Suppressor macrophage treated with lipopolysaccharide for 1 hour (primary cell): ENCODE data around the gene PRSS53.

ENCODE experiments used
- DNase-seq, 3 donors: peaks; one replicate each; pipeline ENCODE4 v3.0.0-alpha.2; 2020 to 2022

PRSS53 gene

DNA sequence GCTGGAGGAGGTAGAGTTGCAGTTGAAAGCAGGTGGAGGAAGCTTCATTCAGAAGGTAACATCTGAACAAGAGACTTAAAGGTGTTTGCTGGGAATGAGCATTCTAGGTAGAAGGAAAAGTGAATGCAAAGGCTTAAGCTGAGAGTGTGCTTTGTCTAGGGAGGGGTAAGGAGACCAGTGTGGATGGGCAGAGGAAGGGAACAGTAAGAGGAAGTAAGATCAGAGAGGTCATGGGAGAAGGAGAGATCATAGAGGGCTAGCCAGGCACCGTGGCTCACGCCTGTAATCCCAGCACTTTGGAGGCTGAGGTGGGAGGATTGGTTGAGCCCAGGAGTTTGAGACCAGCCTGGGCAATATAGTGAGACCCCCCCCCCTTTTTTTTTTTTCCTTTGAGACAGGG lies 52.1 kb downstream of the PRSS53 start:
- peak; percentile 60 to 63 (median 63) for DNase-seq

DNA sequence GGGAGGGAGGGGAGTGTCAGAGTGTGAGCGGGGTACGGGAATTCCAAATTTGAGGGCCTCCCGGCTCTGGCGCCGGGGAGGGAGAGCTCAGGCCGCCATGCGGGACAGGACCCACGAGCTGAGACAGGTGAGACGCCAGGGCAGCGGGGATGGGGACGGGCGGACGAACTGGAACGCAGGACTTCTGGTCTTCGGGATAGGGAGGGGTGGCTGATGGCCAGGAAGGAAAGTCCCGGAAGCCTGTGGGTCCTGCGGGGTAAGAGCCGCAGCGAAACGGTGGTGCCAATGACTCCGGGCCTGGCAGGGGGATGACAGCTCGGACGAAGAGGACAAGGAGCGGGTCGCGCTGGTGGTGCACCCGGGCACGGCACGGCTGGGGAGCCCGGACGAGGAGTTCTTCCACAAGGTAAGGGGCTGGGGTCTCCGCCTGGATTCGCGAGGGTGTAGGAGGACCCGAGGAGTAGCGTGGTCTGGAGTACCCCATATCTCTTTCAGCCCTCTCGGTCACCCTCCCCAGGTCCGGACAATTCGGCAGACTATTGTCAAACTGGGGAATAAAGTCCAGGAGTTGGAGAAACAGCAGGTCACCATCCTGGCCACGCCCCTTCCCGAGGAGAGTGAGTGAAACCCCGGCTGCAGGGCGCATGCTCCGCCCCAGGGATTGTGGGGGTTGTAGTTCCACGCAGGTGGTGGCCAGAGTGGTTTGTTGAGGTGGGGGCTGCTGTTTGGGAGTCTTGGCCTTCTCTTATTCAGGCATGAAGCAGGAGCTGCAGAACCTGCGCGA lies 54.8 kb downstream of the PRSS53 start:
- peak; percentile 90 to 95 (median 91) for DNase-seq
